H9 (cell line): ENCODE results near the gene UNC5C. TPM values are rescaled to one million over a fixed set of nuclear protein-coding genes. Genes with fewer than 3 reads are reported as not detected.

Experiments
- DNase-seq: peaks from one replicate; pipeline ENCODE4 v3.0.0-alpha.2; 2017
- H2AFZ ChIP-seq: one replicate; pipeline ENCODE4 v1.6.1; 2013; ENCODE audit warnings: mild to moderate bottlenecking, low read length, control low read depth, moderate library complexity
- H2AK5ac ChIP-seq: 2 replicates; pipeline ENCODE4 v1.6.1; 2013; ENCODE audit warnings: low read length, control low read depth, mixed read lengths; ENCODE audit not compliant: insufficient read length
- H2BK120ac ChIP-seq: one replicate; pipeline ENCODE4 v1.6.1; 2013; ENCODE audit warnings: low read depth, mild to moderate bottlenecking, low read length, control low read depth, inconsistent platforms; ENCODE audit not compliant: poor library complexity, severe bottlenecking
- H2BK12ac ChIP-seq: 2 replicates; pipeline ENCODE4 v1.6.1; 2013; ENCODE audit warnings: low read length, control low read depth, mixed read lengths, low read depth; ENCODE audit not compliant: insufficient read length
- H2BK15ac ChIP-seq: 2 replicates; pipeline ENCODE4 v1.6.1; 2013; ENCODE audit warnings: low read depth, low read length, control low read depth
- H2BK20ac ChIP-seq: one replicate; pipeline ENCODE4 v1.6.1; 2013; ENCODE audit warnings: low read depth, mild to moderate bottlenecking, low read length, control low read depth, inconsistent platforms; ENCODE audit not compliant: poor library complexity, severe bottlenecking
- H2BK5ac ChIP-seq: 2 replicates; pipeline ENCODE4 v1.6.1; 2013; ENCODE audit warnings: low read length, control low read depth, mixed read lengths; ENCODE audit not compliant: insufficient read length
- H3K14ac ChIP-seq: 2 replicates; pipeline ENCODE4 v1.6.1; 2013; ENCODE audit warnings: low read length, control low read depth; ENCODE audit not compliant: insufficient read depth
- H3K18ac ChIP-seq: 2 replicates; pipeline ENCODE4 v1.6.1; 2013; ENCODE audit warnings: low read depth, mild to moderate bottlenecking, mixed read lengths, low read length, control low read depth; ENCODE audit not compliant: insufficient read length
- H3K23ac ChIP-seq: 2 replicates; pipeline ENCODE4 v1.6.1; 2013; ENCODE audit warnings: low read length, control low read depth, mixed read lengths, low read depth; ENCODE audit not compliant: insufficient read length
- H3K23me2 ChIP-seq: 2 replicates; pipeline ENCODE4 v1.6.1; 2013; ENCODE audit warnings: low read depth, mild to moderate bottlenecking, mixed read lengths, low read length, control low read depth; ENCODE audit not compliant: insufficient read length, poor library complexity, severe bottlenecking
- H3K27ac ChIP-seq: 2 replicates; pipeline ENCODE4 v1.5.1; 2013; ENCODE audit warnings: low read length, control low read depth, mixed read lengths, low read depth; ENCODE audit not compliant: insufficient read length
- H3K27me3 ChIP-seq: 2 replicates; pipeline ENCODE4 v1.6.1; 2013; ENCODE audit warnings: low read length, control low read depth, inconsistent platforms; ENCODE audit not compliant: insufficient read depth
- H3K4ac ChIP-seq: 2 replicates; pipeline ENCODE4 v1.6.1; 2013; ENCODE audit warnings: low read depth, mild to moderate bottlenecking, control low read depth, inconsistent platforms, low read length, moderate library complexity
- H3K4me1 ChIP-seq: 2 replicates; pipeline ENCODE4 v1.6.1; 2013; ENCODE audit warnings: low read length, control low read depth, inconsistent platforms; ENCODE audit not compliant: insufficient read depth
- H3K4me2 ChIP-seq: 2 replicates; pipeline ENCODE4 v1.6.1; 2013; ENCODE audit warnings: low read length, control low read depth, mixed read lengths; ENCODE audit not compliant: insufficient read length, insufficient read depth
- H3K56ac ChIP-seq: 2 replicates; pipeline ENCODE4 v1.6.1; 2013; ENCODE audit warnings: low read depth, mild to moderate bottlenecking, mixed read lengths, low read length, control low read depth; ENCODE audit not compliant: insufficient read length
- H3K79me1 ChIP-seq: 2 replicates; pipeline ENCODE4 v1.6.1; 2013; ENCODE audit warnings: low read depth, mild to moderate bottlenecking, moderate library complexity, low read length, control low read depth, inconsistent platforms; ENCODE audit not compliant: insufficient read depth, poor library complexity, severe bottlenecking
- H3K79me2 ChIP-seq: 2 replicates; pipeline ENCODE4 v1.6.1; 2013; ENCODE audit warnings: low read length, control low read depth, inconsistent platforms; ENCODE audit not compliant: insufficient read depth
- H3K9ac ChIP-seq: 2 replicates; pipeline ENCODE4 v1.6.1; 2013; ENCODE audit warnings: low read length, control low read depth, mixed read lengths; ENCODE audit not compliant: insufficient read length; ENCODE audit errors: extremely low read depth
- H3K9me3 ChIP-seq: one replicate; pipeline ENCODE4 v1.6.1; 2013; ENCODE audit warnings: low read depth, low read length, inconsistent platforms; ENCODE audit not compliant: control insufficient read depth
- H3T11ph ChIP-seq: one replicate; pipeline ENCODE4 v1.6.1; 2013; ENCODE audit warnings: mild to moderate bottlenecking, low read length, control low read depth, inconsistent platforms
- H4K20me1 ChIP-seq: one replicate; pipeline ENCODE4 v1.6.1; 2013; ENCODE audit not compliant: control insufficient read depth, insufficient read length, insufficient read depth
- H4K5ac ChIP-seq: 2 replicates; pipeline ENCODE4 v1.6.1; 2013; ENCODE audit warnings: low read depth, mild to moderate bottlenecking, mixed read lengths, low read length, control low read depth; ENCODE audit not compliant: insufficient read length
- H4K8ac ChIP-seq: replicated peaks from 2 replicates; pipeline ENCODE4 v1.6.1; 2013; ENCODE audit warnings: low read length, control low read depth, mixed read lengths, low read depth; ENCODE audit not compliant: insufficient read length
- H4K91ac ChIP-seq: 2 replicates; pipeline ENCODE4 v1.6.1; 2013; ENCODE audit warnings: low read depth, mild to moderate bottlenecking, moderate library complexity, mixed read lengths, low read length, control low read depth; ENCODE audit not compliant: insufficient read length
- H3K27ac Mint-ChIP-seq, 3 experiments: 2 replicates in 2 of 3; 3 replicates in 1 of 3; pipeline ENCODE4 v1.8.0; 2020 to 2021; ENCODE audit warnings: mixed read lengths in 3 of 3, mild to moderate bottlenecking in 1 of 3, moderate library complexity in 1 of 3
- H3K27me3 Mint-ChIP-seq: 2 replicates; pipeline ENCODE4 v1.8.0; 2021; ENCODE audit warnings: low read depth, mild to moderate bottlenecking, moderate library complexity, mixed read lengths
- H3K36me3 Mint-ChIP-seq, 3 experiments: 2 replicates in 2 of 3; 3 replicates in 1 of 3; pipeline ENCODE4 v1.8.0; 2020 to 2021; ENCODE audit warnings: low read depth in 3 of 3, mixed read lengths in 3 of 3; ENCODE audit not compliant: insufficient read depth in 1 of 3
- H3K4me1 Mint-ChIP-seq, 2 experiments: 2 replicates each; pipeline ENCODE4 v1.8.0; 2020; ENCODE audit warnings: mixed read lengths in 2 of 2
- H3K4me3 Mint-ChIP-seq, 2 experiments: 2 replicates in 1 of 2; 3 replicates in 1 of 2; pipeline ENCODE4 v1.8.0; 2020 to 2021; ENCODE audit warnings: mild to moderate bottlenecking in 2 of 2, mixed read lengths in 2 of 2, moderate library complexity in 1 of 2
- H3K9me3 Mint-ChIP-seq, 2 experiments: 2 replicates in 1 of 2; 3 replicates in 1 of 2; pipeline ENCODE4 v1.8.0; 2020; ENCODE audit warnings: mild to moderate bottlenecking in 2 of 2, mixed read lengths in 2 of 2, moderate library complexity in 1 of 2
- WGBS: extraction: QIAGEN DNeasy Blood & Tissue Kit; methylation state at CpG from one replicate; pipeline ENCODE4 v1.1.7; 2013; ENCODE audit warnings: missing lambda C conversion rate, low lambda C conversion rate, mixed read lengths; ENCODE audit not compliant: insufficient read length; ENCODE audit errors: extremely low coverage; 5-methylcytosine and 5-hydroxymethylcytosine counted together
- total RNA-seq: library from RNA; stranded (reverse); gene quantifications from 2 replicates; pipeline ENCODE4 v1.2.1, GENCODE V29; 2021
- TF ChIP-seq, protein P1 (sequence below): fragments of 200-600 bp; sonication (generic); conservative IDR thresholded peaks from 3 replicates; pipeline ENCODE4 v1.8.0; 2021; ENCODE audit warnings: antibody characterized with exemption, mild to moderate bottlenecking

UNC5C gene
- total RNA-seq, 1 experiment from 2014 or later = not detected

DNA sequence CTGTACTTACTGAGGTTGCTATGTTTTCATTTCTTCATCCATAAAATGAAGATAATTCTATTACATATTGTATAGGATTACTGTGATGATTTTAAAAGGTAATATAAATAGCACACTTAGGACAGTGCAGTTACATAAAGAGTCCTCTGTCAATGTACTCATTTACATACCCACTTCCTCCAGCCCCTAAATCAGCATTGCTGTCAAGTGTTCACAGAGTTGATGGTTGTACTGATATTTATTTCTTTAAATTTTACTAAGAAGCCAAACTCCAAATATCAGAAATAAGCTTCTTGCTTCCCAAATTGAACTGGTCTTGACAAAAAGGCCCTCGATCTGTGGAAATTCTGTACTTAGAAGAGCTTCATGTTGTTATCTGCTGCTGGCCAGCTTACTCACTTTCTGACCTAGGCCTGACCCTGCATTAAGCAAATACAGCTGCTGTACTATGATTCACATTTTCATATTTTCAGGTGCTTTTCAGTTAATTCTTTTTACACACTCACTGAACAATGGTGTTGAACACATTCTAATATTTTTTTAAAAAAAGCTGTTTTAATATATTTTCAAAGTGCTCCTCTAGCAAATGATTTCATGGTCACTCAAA is 259.6 kb downstream of the UNC5C start:
- no peak overlapping the region for H3K56ac ChIP-seq
- H3K27me3 Mint-ChIP-seq = no peaks in the 10 kb centered on the region
- peaks cover 3 to 5% (median 5%) of the 10 kb centered on the region in 3 experiments; a peak in 5 of 7 replicates for H3K36me3 Mint-ChIP-seq
- no peaks in the 10 kb centered on the region for H3K23me2 ChIP-seq
- no peak overlapping the region for H3K27ac Mint-ChIP-seq
- H2AK5ac ChIP-seq = no peak overlapping the region
- H4K20me1 ChIP-seq = no peaks in the 10 kb centered on the region
- H3K27ac ChIP-seq = no peak overlapping the region
- no peaks in the 10 kb centered on the region for H3K4me1 ChIP-seq
- H3K9ac ChIP-seq = no peak overlapping the region
- no peaks in the 10 kb centered on the region for H3K79me2 ChIP-seq
- no peak overlapping the region for H4K8ac ChIP-seq
- H3K18ac ChIP-seq = no peak overlapping the region
- no peak overlapping the region for H4K5ac ChIP-seq
- TF ChIP-seq, protein P1, sequence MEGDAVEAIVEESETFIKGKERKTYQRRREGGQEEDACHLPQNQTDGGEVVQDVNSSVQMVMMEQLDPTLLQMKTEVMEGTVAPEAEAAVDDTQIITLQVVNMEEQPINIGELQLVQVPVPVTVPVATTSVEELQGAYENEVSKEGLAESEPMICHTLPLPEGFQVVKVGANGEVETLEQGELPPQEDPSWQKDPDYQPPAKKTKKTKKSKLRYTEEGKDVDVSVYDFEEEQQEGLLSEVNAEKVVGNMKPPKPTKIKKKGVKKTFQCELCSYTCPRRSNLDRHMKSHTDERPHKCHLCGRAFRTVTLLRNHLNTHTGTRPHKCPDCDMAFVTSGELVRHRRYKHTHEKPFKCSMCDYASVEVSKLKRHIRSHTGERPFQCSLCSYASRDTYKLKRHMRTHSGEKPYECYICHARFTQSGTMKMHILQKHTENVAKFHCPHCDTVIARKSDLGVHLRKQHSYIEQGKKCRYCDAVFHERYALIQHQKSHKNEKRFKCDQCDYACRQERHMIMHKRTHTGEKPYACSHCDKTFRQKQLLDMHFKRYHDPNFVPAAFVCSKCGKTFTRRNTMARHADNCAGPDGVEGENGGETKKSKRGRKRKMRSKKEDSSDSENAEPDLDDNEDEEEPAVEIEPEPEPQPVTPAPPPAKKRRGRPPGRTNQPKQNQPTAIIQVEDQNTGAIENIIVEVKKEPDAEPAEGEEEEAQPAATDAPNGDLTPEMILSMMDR = no peak
- H3K4ac ChIP-seq = no peak overlapping the region
- no peak overlapping the region for H3T11ph ChIP-seq
- DNase-seq = no peak
- H2BK12ac ChIP-seq = no peak overlapping the region
- no peak overlapping the region for H3K23ac ChIP-seq
- no peak overlapping the region for H3K14ac ChIP-seq
- H4K91ac ChIP-seq = no peak overlapping the region
- no peaks in the 10 kb centered on the region for H3K27me3 ChIP-seq
- H3K9me3 Mint-ChIP-seq = peaks cover 5 to 8% of the 10 kb centered on the region in 2 experiments
- H2BK120ac ChIP-seq = no peak overlapping the region
- no CpG with 5 or more reads among the region's 1 CpG for WGBS
- H2BK20ac ChIP-seq = no peak overlapping the region
- no peak overlapping the region for H2AFZ ChIP-seq
- peaks cover 6 to 8% of the 10 kb centered on the region in 2 experiments; a peak in 3 of 4 replicates for H3K4me1 Mint-ChIP-seq
- H3K79me1 ChIP-seq = no peaks in the 10 kb centered on the region
- no peak overlapping the region for H3K4me3 Mint-ChIP-seq
- H2BK15ac ChIP-seq = no peak overlapping the region
- H3K4me2 ChIP-seq = no peak overlapping the region
- H2BK5ac ChIP-seq = no peak overlapping the region
- H3K9me3 ChIP-seq = no peaks in the 10 kb centered on the region
